GM12878 (cell line): ENCODE data around the gene AAGAB. TPM values are rescaled to one million over a fixed set of nuclear protein-coding genes. Genes with fewer than 3 reads are reported as not detected.
A peak's percentile ranks its signal among the peaks of the same experiment; 100 is the strongest.

Experiments
- ATAC-seq: fragments of 200-7000 bp; cut with Tn5 transposase; 3 replicates; pipeline ENCODE4 v1.9.1; 2020; ENCODE audit warnings: mild to moderate bottlenecking, moderate library complexity
- BruUV-seq: library from RNA; stranded (reverse); fragments of 400-500 nt; replicated peaks from 2 replicates; lab custom pipeline; 2021; lab: Mats Ljungman, UMichigan
- CTCF ChIA-PET: fragments of 300-600 bp; sonication (Branson Sonifier 250); formaldehyde crosslinking; extraction: SDS; loops from one replicate; lab custom pipeline; 2021; ENCODE audit warnings: inconsistent platforms; lab: Yijun Ruan, JAX
- POLR2A ChIA-PET: fragments of 350-600 bp; formaldehyde crosslinking; extraction: SDS; loops from one replicate; lab custom pipeline; 2021; ENCODE audit warnings: inconsistent platforms; lab: Charles Lee
- RAD21 ChIA-PET: fragments of 300-600 bp; sonication (Branson Sonifier 250); formaldehyde crosslinking; loops from one replicate; lab custom pipeline; 2023; ENCODE audit warnings: antibody characterized with exemption; ENCODE audit not compliant: unreplicated experiment; lab: Charles Lee
- SMC1A ChIA-PET: fragments of 300-600 bp; sonication (Branson Sonifier 250); formaldehyde crosslinking; loops from one replicate; lab custom pipeline; 2023; ENCODE audit not compliant: unreplicated experiment, uncharacterized antibody; lab: Charles Lee
- DNase-seq: peaks from one replicate; pipeline ENCODE4 v3.0.0-alpha.2; 2011; ENCODE audit warnings: low read depth, low spot score
- FAIRE-seq: peaks from 3 replicates; lab custom pipeline; 2011; peaks lifted over from hg19 to GRCh38; lab: Jason Lieb, UNC
- H2AFZ ChIP-seq: 2 replicates; pipeline ENCODE4 v1.6.0; 2011; ENCODE audit warnings: low read depth, low read length, control low read depth; ENCODE audit not compliant: control insufficient read depth
- H3K27ac ChIP-seq: 2 replicates; pipeline ENCODE4 v1.5.1; 2011; ENCODE audit warnings: control low read depth; ENCODE audit not compliant: control insufficient read depth, insufficient read depth
- H3K27me3 ChIP-seq, 2 experiments: replicated peaks in 1 of 2; 2 replicates each; pipeline versions ENCODE4 v1.6.0 to v1.6.1; 2011; ENCODE audit warnings: low read length in 1 of 2; ENCODE audit not compliant: control insufficient read depth in 2 of 2, insufficient read depth in 2 of 2
- H3K36me3 ChIP-seq, 2 experiments: 2 replicates each; pipeline ENCODE4 v1.5.1; 2011; ENCODE audit warnings: low read length in 1 of 2; ENCODE audit not compliant: control insufficient read depth in 2 of 2, insufficient read depth in 2 of 2
- H3K4me1 ChIP-seq: 2 replicates; pipeline ENCODE4 v1.6.1; 2011; ENCODE audit warnings: mild to moderate bottlenecking, low read length, moderate library complexity, mixed read lengths; ENCODE audit not compliant: control insufficient read depth, insufficient read depth
- H3K4me2 ChIP-seq: 2 replicates; pipeline ENCODE4 v1.6.0; 2011; ENCODE audit warnings: control low read depth; ENCODE audit not compliant: control insufficient read depth, insufficient read depth
- H3K4me3 ChIP-seq: fragments of 200-600 bp; sonication (generic); 2 replicates; pipeline ENCODE4 v1.5.1; 2016
- H3K79me2 ChIP-seq: 2 replicates; pipeline ENCODE4 v1.6.0; 2011; ENCODE audit warnings: low read length; ENCODE audit not compliant: control insufficient read depth, insufficient read depth
- H3K9ac ChIP-seq: 2 replicates; pipeline ENCODE4 v1.8.0; 2011; ENCODE audit warnings: low read length, control low read depth, mixed read lengths; ENCODE audit not compliant: control insufficient read depth, insufficient read depth
- H3K9me3 ChIP-seq: replicated peaks from 3 replicates; pipeline ENCODE4 v1.5.1; 2011; ENCODE audit warnings: mild to moderate bottlenecking, low read length; ENCODE audit not compliant: control insufficient read depth, insufficient read depth
- H4K20me1 ChIP-seq: 2 replicates; pipeline ENCODE4 v1.6.0; 2011; ENCODE audit not compliant: control insufficient read depth, insufficient read depth
- BMI1 ChIP-seq: fragments of 450-650 bp; IDR thresholded peaks from 2 replicates; pipeline ENCODE4 v1.6.1; 2016; ENCODE audit warnings: mild to moderate bottlenecking, moderate library complexity, borderline replicate concordance
- BRCA1 ChIP-seq: IDR thresholded peaks from 2 replicates; pipeline ENCODE4 v1.6.1; 2011; ENCODE audit warnings: low read depth, low read length, improper control_type of control experiment
- CREB1 ChIP-seq: IDR thresholded peaks from 2 replicates; pipeline ENCODE4 v1.6.1; 2012; ENCODE audit warnings: low read depth, mild to moderate bottlenecking, inconsistent platforms
- CREM ChIP-seq: IDR thresholded peaks from 2 replicates; pipeline ENCODE4 v1.6.1; 2014; ENCODE audit warnings: antibody characterized with exemption, low read depth
- FOXK2 ChIP-seq: fragments of 450-650 bp; IDR thresholded peaks from 2 replicates; pipeline ENCODE4 v1.6.1; 2017; ENCODE audit warnings: mild to moderate bottlenecking, moderate library complexity
- FOXM1 ChIP-seq: IDR thresholded peaks from 2 replicates; pipeline ENCODE4 v1.6.1; 2012; ENCODE audit warnings: low read depth, mild to moderate bottlenecking, inconsistent platforms, low read length, moderate library complexity
- GABPA ChIP-seq: IDR thresholded peaks from 2 replicates; pipeline ENCODE4 v1.6.1; 2014; ENCODE audit warnings: antibody characterized with exemption, low read depth, mild to moderate bottlenecking, inconsistent platforms
- IKZF1 ChIP-seq: fragments of 450-650 bp; conservative IDR thresholded peaks from 2 replicates; pipeline ENCODE4 v1.6.1; 2017; ENCODE audit warnings: antibody characterized with exemption, mild to moderate bottlenecking
- KDM1A ChIP-seq: fragments of 200-600 bp; sonication (generic); IDR thresholded peaks from 2 replicates; pipeline ENCODE4 v1.6.1; 2016; ENCODE audit warnings: borderline replicate concordance
- NR2C2 ChIP-seq: IDR thresholded peaks from 2 replicates; pipeline ENCODE4 v1.6.1; 2011; ENCODE audit warnings: borderline replicate concordance, low read depth; ENCODE audit not compliant: control insufficient read depth, insufficient read length
- NR2F1 ChIP-seq: fragments of 450-650 bp; conservative IDR thresholded peaks from 2 replicates; pipeline ENCODE4 v1.6.1; 2017; ENCODE audit warnings: mild to moderate bottlenecking
- RAD21 ChIP-seq: IDR thresholded peaks from 2 replicates; pipeline ENCODE4 v1.6.1; 2011; ENCODE audit warnings: mild to moderate bottlenecking, low read depth, low read length, moderate library complexity; ENCODE audit not compliant: insufficient read depth
- SMC3 ChIP-seq: IDR thresholded peaks from 2 replicates; pipeline ENCODE4 v1.6.1; 2011; ENCODE audit warnings: low read length, improper control_type of control experiment, borderline replicate concordance
- STAT1 ChIP-seq: fragments of 450-650 bp; conservative IDR thresholded peaks from 2 replicates; pipeline ENCODE4 v1.6.1; 2014; ENCODE audit warnings: antibody characterized with exemption, mild to moderate bottlenecking
- TBL1XR1 ChIP-seq: IDR thresholded peaks from 2 replicates; pipeline ENCODE4 v1.6.1; 2012; ENCODE audit warnings: low read depth, low read length, improper control_type of control experiment
- TCF12 ChIP-seq: IDR thresholded peaks from 2 replicates; pipeline ENCODE4 v1.6.1; 2011; ENCODE audit warnings: low read depth, mild to moderate bottlenecking, low read length
- YY1 ChIP-seq: IDR thresholded peaks from 2 replicates; pipeline ENCODE4 v1.6.1; 2011; ENCODE audit warnings: low read depth, mild to moderate bottlenecking, low read length
- ZNF274 ChIP-seq: IDR thresholded peaks from one replicate; pipeline ENCODE4 v1.8.0; 2011; ENCODE audit not compliant: insufficient read length, insufficient read depth
- ZNF384 ChIP-seq: IDR thresholded peaks from 2 replicates; pipeline ENCODE4 v1.6.1; 2012; ENCODE audit warnings: low read depth, mild to moderate bottlenecking, low read length, improper control_type of control experiment, borderline replicate concordance
- ZNF622 ChIP-seq: fragments of 450-650 bp; IDR thresholded peaks from 2 replicates; pipeline ENCODE4 v1.6.1; 2017; ENCODE audit warnings: mild to moderate bottlenecking, inconsistent platforms
- WGBS: methylation state at CpG from one replicate; pipeline ENCODE4 v1.1.6; 2016; ENCODE audit warnings: low lambda C conversion rate; ENCODE audit not compliant: insufficient replicate concordance, insufficient coverage; ENCODE audit errors: missing lambda C conversion rate; 5-methylcytosine and 5-hydroxymethylcytosine counted together
- in situ Hi-C: fragments of 300-500 bp; cut with MboI; formaldehyde crosslinking; loops from 9 replicates; pipeline ENCODE4 v1.14.3; 2018; ENCODE audit warnings: mixed read lengths
- intact Hi-C: fragments of 100-400 bp; cut with micrococcal nuclease; formaldehyde crosslinking; loops from one replicate; pipeline ENCODE4 v1.14.2; 2022; ENCODE audit not compliant: unreplicated experiment
- polyA plus RNA-seq, 11 experiments: library from polyadenylated mRNA; depleted of rRNA in 4 of 11; unstranded in 6 of 11; stranded (reverse) in 5 of 11; fragments of >200 nt; fragmentation: Nextera tagmentation in 4 of 11; fragmentation: Illumina TruSeq in 1 of 11; extraction: Ambion mirVana in 4 of 11; extraction: Trizol in 1 of 11; gene quantifications; 1 replicate in 1 of 11; 2 replicates in 10 of 11; pipeline versions ENCODE4 v1.2.1 to v1.2.3, GENCODE V29; 2011 to 2016; ENCODE audit warnings: inconsistent platforms in 2 of 11, missing spikeins in 2 of 11, low read depth in 1 of 11
- total RNA-seq, 4 experiments: library from RNA; depleted of rRNA in 3 of 4; stranded (reverse); fragments of >200 nt in 3 of 4; fragmentation: Illumina TruSeq in 1 of 4; extraction: Trizol in 1 of 4; gene quantifications; 2 replicates each; pipeline versions ENCODE4 v1.2.1 to v1.2.3, GENCODE V29; 2013 to 2021
- TF ChIP-seq, protein P1 (sequence below): IDR thresholded peaks from 2 replicates; pipeline ENCODE4 v1.6.1; 2011; ENCODE audit warnings: low read depth, mild to moderate bottlenecking, low read length, moderate library complexity, borderline replicate concordance; ENCODE audit errors: extremely low read depth

The AAGAB gene
- total and polyA plus RNA-seq, 10 of the 15 experiments (the other 5 are each of a cell fraction or from before 2014, with no cell fraction given), result 11.4 to 62.3 (median 38.0) TPM

DNA sequence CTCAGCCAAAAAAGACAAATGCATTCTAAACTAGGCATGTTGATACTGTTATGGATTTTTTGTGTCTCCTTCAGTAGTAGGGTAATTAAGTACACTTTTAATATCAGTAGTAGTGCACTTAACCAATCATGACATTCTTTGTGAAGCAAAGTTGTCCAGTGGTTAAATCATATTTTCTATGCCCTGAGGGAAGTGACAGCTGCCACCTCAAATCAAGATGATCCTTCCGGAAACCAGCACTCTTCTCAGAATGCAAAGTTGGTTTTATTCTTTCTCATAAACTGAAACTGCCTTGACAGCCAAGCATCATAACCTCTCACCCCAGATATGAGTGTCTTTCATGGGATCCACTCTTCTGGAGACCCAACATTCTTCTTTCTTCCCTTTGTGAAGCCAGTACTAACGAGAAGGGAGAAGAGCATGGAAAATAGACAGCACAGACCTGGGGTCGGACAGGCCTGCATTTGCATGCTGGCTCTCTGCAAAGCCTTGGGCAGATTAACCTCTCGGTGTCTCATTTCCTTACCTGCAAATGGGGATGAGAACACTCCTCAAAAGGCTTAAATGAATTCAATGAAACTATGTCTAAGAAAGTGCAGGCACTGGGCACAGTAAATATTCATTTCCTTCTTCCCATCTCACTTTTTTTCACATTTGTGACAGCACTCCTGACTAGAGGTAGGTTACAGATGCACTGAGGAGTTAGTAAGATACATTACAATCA is 13.2 kb downstream of the AAGAB start (continued):
- peak; percentile 73; the same call in 1 of the 2 replicates for TF ChIP-seq NR2F1
- TF ChIP-seq ZNF384, result no peak
- no peak for TF ChIP-seq RAD21
- TF ChIP-seq FOXM1, result peak; percentile 90; the same call in 1 of the 2 replicates
- TF ChIP-seq YY1, result 0 out of 2 replicates have a peak, but pooled peaks have one; percentile 15
- peak; percentile 63 for TF ChIP-seq IKZF1
- TF ChIP-seq FOXK2, result no peak
- TF ChIP-seq, all 136 proteins: peak for 41

DNA sequence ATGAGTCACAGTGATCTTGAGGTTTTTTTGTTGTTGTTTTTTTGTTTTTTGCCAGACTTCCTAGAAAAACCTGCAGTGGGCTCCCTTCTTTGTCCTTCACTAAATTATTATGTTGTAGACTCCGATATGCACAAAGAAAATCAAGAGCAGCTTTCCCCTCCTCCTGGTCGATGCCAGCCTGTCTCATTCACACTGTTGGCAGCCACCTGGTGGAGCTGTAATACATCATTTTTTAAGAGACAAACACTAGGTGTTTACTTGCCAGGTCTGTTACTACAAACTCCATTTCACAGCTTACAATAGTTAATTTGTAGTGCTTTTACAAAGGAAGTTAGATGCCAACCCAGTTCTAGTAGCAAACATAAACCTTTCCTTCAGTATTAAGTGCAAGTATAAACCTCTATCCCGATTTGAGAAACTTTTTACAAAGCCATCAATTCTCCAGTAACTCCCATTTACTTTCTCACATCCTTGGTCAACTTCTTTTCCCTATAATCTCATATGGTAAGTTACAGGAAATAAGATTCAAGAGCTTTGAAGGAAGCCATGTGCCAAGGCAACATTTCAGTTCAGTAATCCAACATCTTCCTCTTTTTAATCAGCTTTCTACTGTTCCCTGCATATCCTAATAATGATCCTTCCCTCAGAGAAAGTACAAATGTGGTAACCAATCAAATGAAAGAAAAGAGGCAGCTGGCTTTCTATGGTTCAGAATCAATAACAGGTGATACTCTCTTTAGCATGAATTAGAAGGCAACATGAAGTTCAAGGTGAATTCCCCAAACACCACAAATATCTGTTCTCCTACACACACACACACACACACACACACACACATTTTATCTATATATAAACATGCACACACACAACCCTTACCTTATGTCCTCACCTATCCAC is 14.0 kb downstream of the AAGAB start:
- SMC1A ChIA-PET, result interaction anchor here (0.7 to 2.8 kb wide), 37 partner anchors 10 to 295 kb away, joined by 3 to 28 read pairs (median 3); partner anchors contain the start of genes AAGAB and IQCH
- H3K4me3 ChIP-seq, result peak overlapping the region; percentile 50; the same call in 1 of the 2 replicates
- TF ChIP-seq CREB1 (peak; percentile 28; the same call in 1 of the 2 replicates), BMI1 (no peak), BRCA1 (no peak), CREM (no peak), RAD21 (peak; percentile 45), NR2C2 (no peak), ZNF274 (no peak), GABPA (no peak), TBL1XR1 (no peak), STAT1 (no peak), TCF12 (no peak), ZNF622 (peak; percentile 18; the same call in 1 of the 2 replicates), SMC3 (peak; percentile 29; the same call in 1 of the 2 replicates), KDM1A (no peak)
- TF ChIP-seq, protein P1, sequence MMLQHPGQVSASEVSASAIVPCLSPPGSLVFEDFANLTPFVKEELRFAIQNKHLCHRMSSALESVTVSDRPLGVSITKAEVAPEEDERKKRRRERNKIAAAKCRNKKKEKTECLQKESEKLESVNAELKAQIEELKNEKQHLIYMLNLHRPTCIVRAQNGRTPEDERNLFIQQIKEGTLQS, result peak; percentile 12; the same call in 1 of the 2 replicates

More for the DNA sequence above, 14.0 kb downstream of the AAGAB start:
- intact Hi-C loops, result loop anchor here (2.0 to 5.0 kb wide), 4 partner anchors 62 to 173 kb away; partner anchors contain the start of gene SMAD3
- in situ Hi-C loops, result no loop called here
- Histone ChIP-seq H3K79me2 (peaks cover 31% of the 10 kb centered on the region), H3K27ac (peak overlapping the region; percentile 59), H3K4me2 (peak overlapping the region; percentile 69), H2AFZ (no peak overlapping the region; the same call in 1 of the 2 replicates), H3K36me3 (0 out of 4 replicates have a peak, but pooled peaks cover 0 to 2% of the 10 kb centered on the region in 2 experiments), H3K27me3 (no peaks in the 10 kb centered on the region), H3K9me3 (no peaks in the 10 kb centered on the region), H3K4me1 (peaks cover 30% of the 10 kb centered on the region), H3K9ac (0 out of 2 replicates have a peak overlapping the region, but pooled peaks have one; percentile 3), H4K20me1 (no peaks in the 10 kb centered on the region)
- 15% methylated on average over 3 of the region's 3 CpGs for WGBS
- ATAC-seq (peak; percentile 62), DNase-seq (peak; percentile 8), FAIRE-seq (no peak)
- TSS peak; percentile 21 for BruUV-seq
- CTCF ChIA-PET, result interaction anchor here (0.6 to 4.3 kb wide), 32 partner anchors 9 to 552 kb away, joined by 3 to 69 read pairs (median 4); no protein-coding TSS in a partner anchor
- POLR2A ChIA-PET, result interaction anchor here (0.6 to 1.2 kb wide), 3 partner anchors 120 to 169 kb away, joined by 3 to 7 read pairs (median 4); no protein-coding TSS in a partner anchor
- RAD21 ChIA-PET, result interaction anchor here (0.8 to 2.8 kb wide), 17 partner anchors 16 to 294 kb away, joined by 3 to 21 read pairs (median 6); no protein-coding TSS in a partner anchor
